Activated naive CD8-positive, alpha-beta T cell treated with anti-CD3 and anti-CD28 coated beads, Interleukin-2, amount 50 U/mL, for 16 hours (primary cell): Measurements from ENCODE around the gene NPTX1.

Experiments
- DNase-seq: peaks from one replicate; pipeline ENCODE4 v3.0.0-alpha.2; 2020; ENCODE audit warnings: low read depth, low spot score

NPTX1 gene

DNA sequence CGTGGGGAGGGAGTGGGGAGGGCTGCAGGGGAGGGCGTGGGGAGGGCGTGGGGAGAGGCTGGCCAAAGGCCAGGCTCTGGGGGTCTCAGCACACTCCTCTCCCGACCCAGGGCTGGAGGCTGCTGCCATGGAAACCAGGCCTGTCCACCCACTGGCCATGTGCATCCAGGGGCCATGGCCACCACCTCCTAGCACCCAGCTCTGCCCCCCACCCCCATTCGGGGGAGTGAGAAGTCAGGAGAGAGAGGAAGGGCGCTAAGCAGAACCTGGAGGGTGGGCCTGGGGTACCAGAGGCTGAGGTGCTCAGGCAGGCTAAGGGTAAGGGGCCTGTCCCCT lies 31.8 kb downstream of the NPTX1 start:
- no peak for DNase-seq

DNA sequence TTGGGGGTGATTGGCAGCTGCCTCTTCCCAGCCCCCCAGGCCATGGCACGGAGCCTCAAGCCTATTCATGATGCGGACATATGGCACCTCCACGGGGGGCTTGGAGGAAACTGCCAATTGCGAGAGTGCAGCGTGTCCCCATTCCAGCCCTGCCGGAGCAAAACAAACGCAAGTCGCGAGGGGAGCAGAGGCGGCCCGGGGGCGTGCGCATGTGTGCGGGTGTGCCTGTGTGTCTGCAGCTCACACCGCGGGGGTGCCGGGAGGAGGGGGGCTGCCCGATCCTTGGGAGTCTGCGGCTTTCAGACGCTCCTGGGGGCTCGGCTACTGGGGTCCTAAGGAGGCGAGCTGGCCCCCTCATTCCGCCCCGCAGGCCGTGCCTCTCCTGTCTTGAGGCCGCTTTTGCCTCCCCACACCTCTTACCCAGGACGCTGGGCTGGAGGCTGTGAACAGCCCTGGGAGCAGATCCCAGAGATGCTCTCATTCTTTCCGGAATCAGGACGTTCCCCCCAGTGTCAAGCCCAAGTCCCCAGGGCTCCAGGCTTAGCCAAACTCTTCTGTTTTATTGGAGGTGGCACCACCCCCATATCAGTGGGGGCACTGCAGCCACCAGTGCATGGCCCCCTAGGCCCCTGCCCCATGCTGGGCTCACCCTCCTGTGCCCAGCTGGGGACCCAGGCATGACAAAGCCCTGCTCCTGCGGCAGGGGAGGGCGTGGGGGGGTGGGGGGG lies 32.3 kb downstream of the NPTX1 start:
- no peak for DNase-seq

DNA sequence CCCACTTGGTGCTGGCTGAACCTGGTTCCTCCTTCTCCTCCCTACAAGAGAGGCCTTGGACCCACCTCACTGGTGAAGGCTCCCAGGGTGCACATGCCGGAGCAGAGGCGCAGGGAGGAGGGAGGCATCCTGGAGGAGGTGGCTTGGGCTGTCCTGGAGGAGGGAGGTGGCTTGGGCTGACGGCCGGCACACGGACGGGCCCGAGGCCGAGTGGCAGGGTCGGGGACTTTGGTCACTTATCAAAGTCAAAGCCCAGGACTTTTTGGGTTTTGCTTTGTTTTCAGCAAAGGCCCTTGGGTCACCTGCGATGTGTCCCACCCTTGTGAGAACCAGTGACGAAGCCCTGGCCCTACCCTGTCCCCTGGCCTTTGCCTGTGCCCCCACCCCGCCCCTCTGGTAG lies 32.9 kb downstream of the NPTX1 start:
- DNase-seq = no peak

DNA sequence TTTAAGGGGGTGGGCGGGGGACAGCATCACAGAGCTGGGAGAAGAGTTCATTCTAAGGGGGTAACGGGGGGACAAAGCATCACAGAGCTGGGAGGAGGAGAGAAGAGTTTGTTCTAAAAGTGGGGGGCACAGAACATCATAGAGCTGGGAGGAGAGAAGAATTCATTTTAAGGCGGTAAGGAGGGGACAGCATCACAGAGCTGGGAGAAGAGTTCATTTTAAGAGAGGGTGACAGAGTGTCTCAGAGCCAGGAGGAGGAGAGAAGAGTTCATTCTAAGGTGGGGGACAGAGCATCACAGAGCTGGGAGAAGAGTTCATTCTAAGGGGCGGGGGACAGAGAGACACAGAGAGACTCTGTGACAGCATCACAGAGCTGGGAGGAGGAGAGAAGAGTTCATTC lies 33.6 kb downstream of the NPTX1 start:
- DNase-seq = no peak

DNA sequence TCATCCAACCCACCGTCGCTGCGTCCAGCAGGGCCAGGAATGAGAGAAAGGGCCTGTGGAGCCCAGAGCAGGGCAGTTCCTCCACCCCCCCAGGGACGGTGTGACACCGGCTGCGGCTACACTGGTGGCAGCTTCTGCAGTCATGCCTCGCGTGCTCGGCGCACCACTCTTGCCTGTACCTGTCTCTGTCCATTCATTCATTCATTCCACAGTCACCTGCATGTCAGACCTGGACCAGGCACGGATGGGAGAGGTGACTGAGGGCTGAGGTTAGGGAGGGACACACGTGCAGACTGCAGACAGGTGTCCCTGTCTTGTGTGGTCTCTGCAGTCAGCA lies 34.1 kb downstream of the NPTX1 start:
- no peak for DNase-seq

DNA sequence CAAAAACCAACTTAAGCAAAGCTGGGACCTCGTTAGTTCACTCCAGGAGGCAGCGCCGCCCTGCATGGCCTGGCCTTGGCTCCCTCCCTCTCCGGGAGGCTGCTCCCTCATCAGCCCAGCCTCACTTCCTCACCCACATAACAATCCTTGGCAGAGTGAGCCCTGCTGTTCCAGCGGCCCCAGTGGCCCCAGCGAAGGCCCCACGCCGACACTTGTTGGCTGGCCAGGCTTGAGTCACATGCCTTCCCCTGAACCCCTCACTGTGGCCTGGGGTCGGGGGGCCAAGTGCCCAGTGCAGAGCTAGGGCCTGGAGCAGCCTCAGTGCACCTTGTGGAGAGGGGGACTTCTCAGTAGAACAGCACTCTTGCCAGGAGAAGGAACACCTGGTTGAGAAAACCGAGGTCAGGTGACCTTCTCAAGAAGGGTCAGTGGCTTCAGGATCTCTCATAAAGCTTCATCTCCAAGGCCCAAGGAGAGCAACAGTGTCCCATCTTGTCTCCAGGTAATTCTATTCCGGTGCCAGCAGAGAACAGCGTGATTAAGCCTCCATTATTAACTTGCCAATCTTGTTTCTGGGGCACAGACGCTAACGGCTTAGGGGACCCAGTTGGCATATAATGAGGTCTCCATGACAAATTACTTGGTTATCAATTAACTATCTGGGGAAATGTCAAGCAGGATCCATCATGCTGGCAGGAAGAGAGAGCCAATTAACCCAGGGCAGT lies 34.6 kb downstream of the NPTX1 start:
- DNase-seq = no peak

DNA sequence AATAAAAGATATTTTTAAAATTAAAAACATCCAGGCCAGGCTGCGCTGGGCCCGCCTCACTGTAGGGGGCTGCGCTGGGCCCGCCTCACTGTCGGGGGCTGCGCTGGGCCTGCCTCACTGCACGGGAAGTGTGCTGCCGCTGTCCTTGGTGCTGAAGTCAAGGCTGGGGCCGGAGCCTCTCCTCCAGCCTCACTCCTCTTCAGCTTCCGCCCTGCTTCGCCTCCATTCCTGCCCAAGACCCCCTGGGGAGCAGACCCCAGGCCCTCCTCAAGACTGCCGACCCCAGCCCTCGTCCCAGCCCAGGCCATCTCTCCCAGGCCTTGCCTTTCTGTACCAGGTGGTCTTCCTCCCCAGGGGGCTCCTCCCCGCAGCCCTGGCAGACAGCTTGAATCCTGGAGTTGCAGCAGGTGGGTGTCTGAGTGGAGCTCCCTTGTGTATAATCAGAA lies 35.3 kb downstream of the NPTX1 start:
- DNase-seq = no peak

DNA sequence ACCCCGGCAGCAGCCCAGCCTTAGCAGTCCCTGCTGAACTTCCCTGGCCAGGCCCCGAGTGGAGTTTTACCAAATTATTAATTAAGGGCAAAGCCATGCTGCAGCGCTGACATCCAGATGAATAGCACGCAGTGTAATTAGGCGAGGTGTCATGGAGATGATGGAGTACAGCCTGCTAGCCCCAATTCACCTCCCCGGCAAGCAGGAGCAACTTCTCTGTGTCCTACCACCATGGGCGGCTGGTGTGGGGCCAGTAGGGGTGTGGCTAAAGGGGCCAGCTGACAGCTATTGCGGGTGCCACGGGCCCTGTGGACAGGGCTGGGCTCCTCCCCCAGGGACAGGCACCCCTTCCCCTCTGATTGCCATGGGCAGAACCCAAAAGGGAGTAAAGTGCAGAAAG lies 36.9 kb downstream of the NPTX1 start:
- DNase-seq = no peak

DNA sequence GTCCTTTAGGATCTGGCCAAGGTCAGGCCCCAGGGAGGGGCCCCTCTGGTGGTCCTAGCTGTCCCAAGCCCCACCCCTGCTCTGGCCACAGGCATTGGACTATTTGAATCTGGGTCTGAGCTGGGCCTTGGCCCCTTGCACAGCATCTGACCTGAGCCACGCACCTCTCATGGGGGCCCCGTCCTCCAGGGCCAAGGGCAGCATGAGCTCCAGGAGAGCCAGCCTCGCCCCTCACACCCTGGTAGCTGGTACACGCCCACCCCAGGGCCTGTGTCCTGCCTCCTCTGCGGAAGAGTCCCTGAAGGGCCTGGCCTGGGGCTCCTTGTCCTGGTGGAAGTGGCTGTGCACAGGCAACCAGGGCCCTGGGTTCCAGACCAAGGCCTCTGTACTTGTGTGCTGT lies 37.6 kb downstream of the NPTX1 start:
- no peak for DNase-seq

DNA sequence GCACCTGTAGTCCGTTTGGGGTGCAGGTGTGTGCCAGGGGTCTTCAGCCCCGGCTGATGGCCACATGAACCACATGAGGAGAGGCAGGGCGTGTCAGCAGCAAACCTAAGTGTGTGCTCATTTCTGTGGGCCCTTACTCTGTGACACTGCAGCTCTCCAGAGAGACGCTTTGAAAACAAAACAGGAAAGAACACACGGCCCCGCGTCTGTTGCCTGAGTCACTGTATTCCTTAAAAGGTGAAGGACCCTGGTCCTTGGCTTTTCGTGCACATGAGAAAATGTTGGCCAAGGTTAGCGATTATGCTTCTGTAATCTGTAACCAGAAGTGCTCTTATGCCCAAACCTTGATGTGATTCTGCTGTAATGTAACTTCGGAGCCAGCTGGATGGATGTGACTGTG lies 38.9 kb downstream of the NPTX1 start:
- DNase-seq = no peak

DNA sequence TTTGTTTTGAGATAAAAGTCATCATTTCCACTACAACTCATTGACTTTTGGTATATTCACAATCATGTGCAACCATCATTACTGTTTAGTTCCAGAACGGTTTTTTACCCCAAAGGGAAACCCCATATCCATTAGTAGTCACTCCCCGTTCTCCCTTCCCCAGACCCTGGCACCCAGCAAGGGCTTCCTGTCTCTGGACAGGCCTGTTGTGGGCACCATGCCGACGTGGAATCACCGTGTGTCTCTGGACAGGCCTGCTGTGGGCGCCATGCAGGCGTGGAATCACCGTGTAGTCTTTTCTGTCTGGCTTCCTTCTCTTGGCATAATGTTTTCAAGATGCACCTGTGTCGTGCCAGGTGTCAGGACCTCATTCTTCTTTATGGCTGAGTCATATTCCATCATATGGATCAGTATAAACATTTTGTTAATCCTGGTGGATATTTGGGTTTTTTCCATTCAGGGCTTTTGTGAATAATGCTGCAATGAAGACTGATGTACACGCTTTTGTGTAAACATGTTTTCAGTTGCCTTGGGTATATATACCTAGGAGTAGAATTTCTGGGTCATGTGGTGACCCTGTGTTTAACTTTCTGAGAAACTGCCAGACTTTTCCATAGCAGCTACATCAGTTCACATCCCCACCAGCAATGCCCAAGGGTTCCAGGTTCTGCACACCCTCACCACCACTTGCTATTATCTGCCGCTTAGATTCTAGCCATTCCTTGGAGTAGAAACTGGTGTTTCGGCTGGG lies 42.3 kb downstream of the NPTX1 start:
- DNase-seq = no peak

DNA sequence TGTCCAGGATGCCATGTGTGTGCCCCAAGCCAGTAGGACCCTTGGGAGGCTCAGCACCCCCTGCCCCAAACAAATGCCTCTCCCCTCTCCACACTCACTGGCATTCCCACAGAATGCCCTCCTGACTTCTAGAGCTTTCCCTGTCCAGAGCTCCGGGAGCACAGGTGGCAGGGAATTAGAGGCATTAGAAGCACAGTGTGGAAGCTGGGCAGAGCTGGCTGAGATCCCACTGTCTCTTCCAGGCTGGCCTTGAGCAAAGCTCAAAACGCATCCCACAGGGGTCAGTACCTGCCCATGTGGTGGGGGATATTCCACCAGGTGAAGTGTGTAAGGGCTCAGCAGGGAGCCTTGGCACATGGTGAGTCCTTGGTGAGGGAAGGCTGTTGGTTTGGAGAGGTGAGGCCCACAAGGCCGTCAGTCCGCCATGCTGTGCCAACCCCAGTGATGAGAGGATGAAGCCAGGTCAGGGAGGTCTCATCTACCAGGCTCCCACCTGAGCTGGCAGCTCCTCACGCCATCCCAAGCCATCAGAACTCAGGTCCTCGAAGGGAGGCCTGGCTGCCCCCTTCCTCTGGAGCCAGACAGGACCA lies 43.4 kb downstream of the NPTX1 start:
- no peak for DNase-seq

DNA sequence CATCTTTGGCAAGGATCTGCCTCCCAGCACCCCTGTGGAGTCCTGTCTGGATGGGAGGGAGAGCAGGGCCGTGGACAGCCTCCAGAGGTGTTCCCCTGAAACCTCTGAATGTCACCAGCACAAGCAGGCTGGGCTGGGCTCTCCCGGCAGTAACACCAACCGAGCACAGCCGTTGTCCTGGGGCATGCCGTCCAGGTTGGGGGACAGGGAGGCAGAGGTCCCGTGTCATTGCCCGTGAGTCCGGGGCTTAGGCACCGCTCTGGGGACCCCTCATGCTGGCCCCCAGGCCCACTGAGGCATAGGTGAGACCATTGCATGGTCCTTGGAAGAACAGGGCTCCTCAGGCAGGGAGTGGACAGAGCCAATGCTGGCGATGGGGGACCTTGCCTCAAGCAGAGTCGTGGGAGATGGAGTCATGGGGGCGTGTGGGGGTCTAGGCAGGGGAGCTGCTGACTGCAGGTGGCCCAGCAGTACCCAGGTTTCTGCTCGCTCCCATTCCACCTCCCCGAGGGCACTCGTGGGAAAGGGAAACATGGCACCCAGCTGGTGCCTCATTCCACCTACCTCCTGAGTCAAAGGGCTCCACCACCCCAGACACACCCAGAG lies 44.0 kb downstream of the NPTX1 start:
- DNase-seq = no peak

DNA sequence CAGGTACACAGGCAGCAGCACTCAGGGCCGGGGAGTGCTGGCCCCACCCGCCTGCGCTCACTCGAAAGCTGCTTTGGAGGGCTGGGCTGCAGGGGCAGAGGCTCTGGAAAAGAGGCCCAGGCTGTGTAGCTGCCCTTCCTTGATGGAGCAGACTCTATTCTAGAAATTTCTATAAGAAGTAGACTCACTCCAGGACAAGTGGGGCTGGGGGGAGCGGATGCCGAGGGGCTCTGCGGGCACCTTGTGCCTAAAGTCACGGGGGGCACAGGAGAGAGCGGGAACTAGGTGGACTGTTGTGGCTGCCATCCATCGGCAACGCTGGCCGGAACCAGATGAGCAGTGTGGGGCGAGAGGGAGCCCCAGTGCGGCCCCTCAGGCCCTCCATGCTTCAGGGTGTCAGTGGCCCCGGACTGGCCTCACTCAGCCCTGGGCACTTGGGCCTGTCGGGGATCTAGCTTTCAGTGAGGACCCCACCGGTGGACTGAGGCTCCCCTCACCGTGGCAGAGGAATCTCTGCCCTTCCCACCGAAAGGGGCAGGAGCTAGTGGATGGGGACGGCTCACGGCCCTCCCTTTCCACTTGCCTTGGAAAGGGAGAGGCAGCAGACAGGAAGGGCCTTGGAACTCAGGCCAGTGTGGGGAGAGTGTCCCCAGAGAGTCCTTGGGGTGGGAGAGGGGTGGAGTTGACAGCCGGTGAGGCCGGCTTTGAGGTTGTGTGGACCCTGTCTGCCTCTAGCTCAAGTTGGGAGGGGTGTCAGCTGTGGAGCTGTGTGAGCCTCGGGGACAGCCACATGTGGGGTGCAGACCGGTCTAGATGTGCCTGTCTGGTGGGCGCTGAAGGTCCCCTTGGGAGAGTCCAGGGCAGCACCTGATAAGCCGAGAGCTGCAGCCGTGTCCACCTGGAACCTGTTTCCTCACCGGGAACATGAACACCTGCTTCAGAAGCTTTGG lies 44.9 kb downstream of the NPTX1 start:
- DNase-seq = no peak

DNA sequence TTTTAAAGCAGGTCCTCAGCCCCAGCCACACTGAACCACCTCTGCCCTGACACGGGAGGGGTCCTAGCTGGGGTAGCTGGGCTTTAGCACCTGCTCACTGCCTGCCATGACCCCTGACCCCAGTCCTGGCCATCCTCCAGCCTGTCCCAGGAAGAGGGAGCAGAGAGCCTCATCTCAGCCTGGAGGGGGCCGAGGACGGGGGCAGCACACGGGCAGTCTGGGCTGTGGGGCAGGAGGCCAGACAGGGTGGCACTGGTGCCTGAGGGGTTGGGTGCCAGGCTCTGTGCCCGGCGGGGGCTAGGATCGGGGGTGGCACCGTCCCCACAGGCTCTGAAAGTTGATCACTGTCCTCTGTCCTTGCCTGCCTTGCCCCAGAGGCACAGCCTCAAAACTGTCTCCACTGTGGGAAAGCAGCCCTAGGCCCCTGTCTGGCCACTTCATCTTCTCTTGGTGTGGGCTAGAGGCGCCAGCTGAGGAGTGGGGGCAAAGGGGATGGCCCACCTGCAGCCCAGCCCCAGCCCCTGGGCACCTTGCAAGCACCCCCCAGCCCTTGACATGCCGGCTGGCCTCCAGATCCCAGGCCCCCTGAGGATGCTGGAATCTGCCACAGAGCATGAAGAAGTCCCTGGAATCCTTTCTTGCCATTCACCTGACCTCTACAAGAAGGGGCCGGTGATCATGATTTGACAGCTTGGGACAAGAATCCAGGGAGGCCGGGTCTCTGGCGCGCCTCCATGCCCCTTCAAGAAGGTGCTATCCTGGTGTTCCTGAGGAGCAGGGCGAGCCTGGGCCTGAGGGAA lies 45.8 kb downstream of the NPTX1 start:
- no peak for DNase-seq

DNA sequence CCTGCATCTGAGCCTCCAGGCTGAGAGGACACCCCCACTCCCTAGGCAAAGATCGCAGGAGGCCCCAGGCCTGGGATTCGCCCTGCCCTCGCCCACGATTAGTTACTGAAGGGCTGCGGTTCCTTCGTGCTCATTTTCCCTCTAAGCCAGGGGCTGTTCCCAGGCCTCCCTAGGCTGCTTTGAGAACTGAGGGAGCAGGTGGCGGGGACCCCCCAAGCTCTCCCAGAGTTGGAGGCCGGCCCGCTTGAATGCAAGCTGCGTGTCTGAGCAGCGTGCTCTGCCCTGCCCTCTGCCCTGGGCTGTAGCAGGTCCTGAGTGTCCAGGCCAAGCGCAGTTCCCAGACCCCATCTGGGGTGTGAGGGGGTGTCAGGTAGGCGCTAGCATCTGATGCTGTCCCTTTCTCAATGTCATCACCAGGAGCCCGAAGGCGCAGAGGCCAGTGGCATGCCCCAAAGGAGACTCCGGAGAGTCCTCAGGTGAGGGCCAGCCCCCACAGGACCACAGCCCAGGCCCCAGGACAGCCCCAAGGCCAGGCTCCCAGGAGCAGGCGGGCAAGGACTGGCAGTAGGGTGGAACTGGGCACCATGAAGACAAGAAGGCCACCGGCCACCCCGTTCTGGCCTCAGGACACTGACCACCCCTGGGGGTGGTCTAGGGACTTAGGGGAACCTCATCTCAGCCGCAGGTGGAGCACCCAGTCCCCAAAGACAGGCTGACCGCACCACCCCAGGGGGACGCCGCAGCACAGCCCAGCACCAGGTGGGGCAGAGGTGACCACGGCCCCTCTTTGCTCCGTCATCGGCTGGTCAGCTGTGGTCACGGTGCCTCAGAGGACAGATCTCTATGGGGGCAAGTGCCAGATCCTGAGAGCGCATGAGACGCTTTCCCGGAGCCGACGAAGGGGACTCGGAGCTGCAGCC lies 46.8 kb downstream of the NPTX1 start:
- no peak for DNase-seq

DNA sequence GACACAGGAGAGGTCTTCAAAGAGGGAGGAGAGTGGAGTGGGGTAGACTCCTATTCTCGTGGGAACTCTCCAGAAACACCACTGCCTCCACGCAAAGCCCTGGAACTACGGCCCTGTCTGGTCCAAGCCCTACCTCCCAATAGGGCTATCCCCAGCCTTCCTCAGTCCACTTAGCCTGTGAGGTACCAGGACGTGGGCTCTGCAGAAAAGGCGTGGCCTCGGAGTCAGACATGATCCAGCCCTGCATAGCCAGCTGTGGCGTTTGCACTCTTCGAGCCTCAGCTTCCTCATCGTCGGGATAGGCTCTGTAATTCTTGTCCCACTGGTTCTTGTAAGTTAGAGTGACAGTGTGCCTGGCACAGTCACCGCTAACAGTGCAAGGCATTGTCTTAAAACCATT lies 47.6 kb downstream of the NPTX1 start:
- DNase-seq = no peak

DNA sequence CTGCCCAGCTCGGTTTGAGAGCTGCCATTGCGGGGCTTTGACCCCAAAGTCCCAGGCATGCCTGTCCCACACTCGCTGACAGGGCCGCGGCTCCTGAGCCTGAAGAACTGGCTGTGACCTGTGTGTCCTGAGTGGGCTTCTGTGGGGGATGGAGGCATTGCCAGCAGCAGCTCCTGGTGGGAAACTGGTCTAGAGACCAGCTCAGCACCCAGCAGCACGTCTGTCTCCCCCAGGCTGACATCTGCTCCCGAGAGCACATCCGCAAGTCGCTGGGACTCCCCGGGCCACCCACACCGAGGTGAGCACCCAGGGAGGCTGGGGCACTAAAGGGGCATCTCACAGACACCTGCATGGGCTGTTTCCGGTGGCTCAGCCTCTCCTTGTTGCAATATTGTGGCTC lies 48.0 kb downstream of the NPTX1 start:
- DNase-seq = no peak
